Measurements from ENCODE around the gene TEX2. TPM values are rescaled to one million over a fixed set of nuclear protein-coding genes. Genes with fewer than 3 reads are reported as not detected.

TEX2 gene
- total and polyA plus RNA-seq, 2 experiments from 2014 or later: 7.5 to 17.7 TPM

- H3K36me3 ChIP-seq (ENCODE audit: insufficient read depth): no peaks in the 10 kb centered on the region
- H3F3A ChIP-seq (replicated peaks; ENCODE audit: low read depth): no peaks in the 10 kb centered on the region
- no peak overlapping the region; the same call in 1 of the 2 replicates for H3K27ac Mint-ChIP-seq
- TF ChIP-seq EZH2 (IDR thresholded peaks at IDR 0.05; ENCODE audit: low read depth, unreplicated experiment): no peak
- TF ChIP-seq CTCF (conservative IDR thresholded peaks at IDR 0.05; ENCODE audit: low read depth in 2 of 2): no peak
- no peak for TF ChIP-seq CREB1 (CRISPR knock-in tag; IDR thresholded peaks at IDR 0.05; ENCODE audit: low read depth)
- no peak for TF ChIP-seq JUNB (IDR thresholded peaks at IDR 0.05; ENCODE audit: unreplicated experiment)
- TF ChIP-seq EZH2phosphoT487 (IDR thresholded peaks at IDR 0.05; ENCODE audit: unreplicated experiment): no peak
- no peak for TF ChIP-seq STAT1 (IDR thresholded peaks at IDR 0.05; ENCODE audit: unreplicated experiment)
- TF ChIP-seq POLR2AphosphoS5 (IDR thresholded peaks at IDR 0.05; ENCODE audit: low read depth): no peak
- TF ChIP-seq ZNF462 (CRISPR knock-in tag; IDR thresholded peaks at IDR 0.05): no peak
- no peak for TF ChIP-seq ZNF331 (CRISPR knock-in tag; IDR thresholded peaks at IDR 0.05; ENCODE audit: low read depth)
- TF ChIP-seq NANOG (IDR thresholded peaks at IDR 0.05; ENCODE audit: borderline replicate concordance): no peak
- TF ChIP-seq REST (IDR thresholded peaks at IDR 0.05; ENCODE audit: unreplicated experiment): no peak
- TF ChIP-seq ZNF114 (CRISPR knock-in tag; IDR thresholded peaks at IDR 0.05): no peak
- TF ChIP-seq ETS1 (IDR thresholded peaks at IDR 0.05): no peak
- H3K9me3 Mint-ChIP-seq: no peaks in the 10 kb centered on the region
- H3K27me3 ChIP-seq (ENCODE audit: insufficient read depth): no peaks in the 10 kb centered on the region
- H2AFZ ChIP-seq: no peak overlapping the region
- H3K4me3 ChIP-seq: no peak overlapping the region
- H3K79me2 ChIP-seq (replicated peaks; ENCODE audit: insufficient read depth): no peaks in the 10 kb centered on the region
- no peak for DNase-seq (ENCODE audit: low spot score)
- no peak overlapping the region for H3K4me3 Mint-ChIP-seq
- peaks cover 9% of the 10 kb centered on the region for H3K4me1 ChIP-seq (ENCODE audit: insufficient read depth)
- ATAC-seq: no peak
- no peaks in the 10 kb centered on the region for H3K36me3 Mint-ChIP-seq (ENCODE audit: low read depth)
- no peak overlapping the region for H3K27ac ChIP-seq (ENCODE audit: low read depth)
- peaks cover 12% of the 10 kb centered on the region for H3K4me1 Mint-ChIP-seq
- no peaks in the 10 kb centered on the region for H4K20me1 ChIP-seq (replicated peaks; ENCODE audit: insufficient read depth)
- no peaks in the 10 kb centered on the region for H3K9me2 ChIP-seq (ENCODE audit: insufficient read depth)
- H3K27me3 Mint-ChIP-seq (ENCODE audit: insufficient read depth, low read depth, poor library complexity): no peaks in the 10 kb centered on the region
- H3K4me2 ChIP-seq: no peak overlapping the region
These were observed 70.5 kb downstream of the TEX2 start for GRCh38 chr17:64192589-64192988.
